Esophagus (tissue), 2 donors: ENCODE measurements around the gene ETFB. TPM values are rescaled to one million over a fixed set of nuclear protein-coding genes. Genes with fewer than 3 reads are reported as not detected.

ENCODE experiments used
- H3K27ac ChIP-seq, 2 donors: one replicate each; pipeline ENCODE4 v1.5.1; 2013; ENCODE audit warnings: low read depth in 2 of 2, mild to moderate bottlenecking in 2 of 2, inconsistent platforms in 1 of 2, low read length in 1 of 2, moderate library complexity in 1 of 2
- H3K27me3 ChIP-seq, 2 donors: one replicate each; pipeline ENCODE4 v1.6.1; 2013; ENCODE audit warnings: low read length in 2 of 2, control low read depth in 1 of 2, mild to moderate bottlenecking in 1 of 2; ENCODE audit not compliant: insufficient read depth in 2 of 2, control insufficient read depth in 1 of 2
- H3K36me3 ChIP-seq, 2 donors: one replicate each; pipeline ENCODE4 v1.6.1; 2013; ENCODE audit warnings: low read length in 1 of 2; ENCODE audit not compliant: control insufficient read depth in 2 of 2, insufficient read depth in 2 of 2
- H3K4me1 ChIP-seq, 2 donors: one replicate each; pipeline ENCODE4 v1.6.1; 2013; ENCODE audit warnings: low read length in 1 of 2; ENCODE audit not compliant: control insufficient read depth in 2 of 2, insufficient read depth in 2 of 2
- H3K4me3 ChIP-seq, 2 donors: one replicate each; pipeline ENCODE4 v1.5.1; 2013; ENCODE audit warnings: low read length in 2 of 2, mild to moderate bottlenecking in 2 of 2, low read depth in 1 of 2, moderate library complexity in 1 of 2
- H3K9me3 ChIP-seq, 2 donors: one replicate each; pipeline ENCODE4 v1.6.1; 2013; ENCODE audit warnings: mild to moderate bottlenecking in 2 of 2, low read depth in 1 of 2, low read length in 1 of 2, moderate library complexity in 1 of 2; ENCODE audit not compliant: control insufficient read depth in 2 of 2, insufficient read depth in 1 of 2
- WGBS, 2 donors: extraction: QIAGEN DNeasy Blood & Tissue Kit; methylation state at CpG; one replicate each; pipeline ENCODE4 v1.1.7; 2013; 5-methylcytosine and 5-hydroxymethylcytosine counted together
- polyA plus RNA-seq, 2 donors: library from polyadenylated mRNA; stranded (reverse); fragments of 200-250 nt; gene quantifications; one replicate each; pipeline ENCODE4 v1.2.3, GENCODE V29; 2013
- donor health status: healthy with polysubstance abuse.
- donor health status: Bipolar disorder and iron deficiency.

Gene ETFB
- polyA plus RNA-seq, 2 donors = 127 to 181 TPM

GRCh38 chr19:51341066-51341465, 25.1 kb downstream of the ETFB start:
- H3K4me3 ChIP-seq = peak overlapping the region; percentile 53 to 55
- peaks cover 0 to 6% of the 10 kb centered on the region in 2 donors for H3K36me3 ChIP-seq
- H3K9me3 ChIP-seq = no peaks in the 10 kb centered on the region
- WGBS, 2 donors = 92% methylated on average over 18 of the region's 18 CpGs
- no peaks in the 10 kb centered on the region for H3K27me3 ChIP-seq
- H3K4me1 ChIP-seq = peaks cover 10 to 13% of the 10 kb centered on the region in 2 donors
- peak overlapping the region; percentile 50 to 88 for H3K27ac ChIP-seq

GRCh38 chr19:51339687-51340656, 26.2 kb downstream of the ETFB start:
- WGBS, 2 donors = 1 to 2% methylated on average over 97 to 107 of the region's 107 CpGs
- H3K4me1 ChIP-seq = peaks cover 10 to 13% of the 10 kb centered on the region in 2 donors
- peak overlapping the region; percentile 71 to 88 for H3K27ac ChIP-seq
- H3K4me3 ChIP-seq = peak overlapping the region; percentile 53 to 64
- peaks cover 0 to 5% of the 10 kb centered on the region in 2 donors for H3K36me3 ChIP-seq
- no peaks in the 10 kb centered on the region for H3K27me3 ChIP-seq
- H3K9me3 ChIP-seq = no peaks in the 10 kb centered on the region

GRCh38 chr19:51339313-51339686, 26.9 kb downstream of the ETFB start:
- H3K4me3 ChIP-seq = peak overlapping the region; percentile 53 to 64
- peaks cover 10 to 13% of the 10 kb centered on the region in 2 donors for H3K4me1 ChIP-seq
- H3K36me3 ChIP-seq = peaks cover 0 to 5% of the 10 kb centered on the region in 2 donors
- H3K9me3 ChIP-seq = no peaks in the 10 kb centered on the region
- WGBS, 2 donors = 1% methylated on average over 10 of the region's 10 CpGs
- peak overlapping the region; percentile 64 to 79 for H3K27ac ChIP-seq
- no peaks in the 10 kb centered on the region for H3K27me3 ChIP-seq

- H3K4me3 ChIP-seq = peak overlapping the region; percentile 53 to 64
- H3K27ac ChIP-seq = peak overlapping the region; percentile 64 to 79
- H3K4me1 ChIP-seq = peaks cover 10 to 13% of the 10 kb centered on the region in 2 donors
- peaks cover 0 to 9% of the 10 kb centered on the region in 2 donors for H3K36me3 ChIP-seq
- 4 to 5% methylated on average over 41 to 43 of the region's 43 CpGs for WGBS, 2 donors
- no peaks in the 10 kb centered on the region for H3K9me3 ChIP-seq
- no peaks in the 10 kb centered on the region for H3K27me3 ChIP-seq
These were observed 27.4 kb downstream of the ETFB start for GRCh38 chr19:51338563-51339312.

- Histone ChIP-seq H3K4me3 (peak overlapping the region in 1 of 2 donors; percentile 53), H3K27ac (no peak overlapping the region), H3K36me3 (peaks cover 0 to 10% of the 10 kb centered on the region in 2 donors), H3K9me3 (no peaks in the 10 kb centered on the region), H3K27me3 (no peaks in the 10 kb centered on the region), H3K4me1 (peaks cover 7 to 13% of the 10 kb centered on the region in 2 donors)
- WGBS, 2 donors = 82 to 85% methylated on average over 17 to 19 of the region's 19 CpGs
These were observed 28.2 kb downstream of the ETFB start for GRCh38 chr19:51337861-51338562.

- H3K36me3 ChIP-seq = peaks cover 0 to 12% of the 10 kb centered on the region in 2 donors
- no peak overlapping the region for H3K27ac ChIP-seq
- H3K4me1 ChIP-seq = peaks cover 7 to 9% of the 10 kb centered on the region in 2 donors
- no peaks in the 10 kb centered on the region for H3K27me3 ChIP-seq
- H3K9me3 ChIP-seq = peaks cover 0 to under 1% of the 10 kb centered on the region in 2 donors
- WGBS, 2 donors = 92% methylated on average over 13 of the region's 13 CpGs
- H3K4me3 ChIP-seq = no peak overlapping the region
These were observed 28.9 kb downstream of the ETFB start for GRCh38 chr19:51337141-51337860.

- 89 to 90% methylated on average over 11 to 13 of the region's 13 CpGs for WGBS, 2 donors
These were observed 32.2 kb downstream of the ETFB start for GRCh38 chr19:51333836-51334460.

GRCh38 chr19:51331716-51332115, 34.5 kb downstream of the ETFB start:
- H3K4me3 ChIP-seq = no peak overlapping the region
- peaks cover 0 to 25% of the 10 kb centered on the region in 2 donors for H3K36me3 ChIP-seq
- no peak overlapping the region for H3K27ac ChIP-seq
- H3K9me3 ChIP-seq = peaks cover 0 to 6% of the 10 kb centered on the region in 2 donors
- H3K4me1 ChIP-seq = peaks cover 0 to 3% of the 10 kb centered on the region in 2 donors
- 85 to 89% methylated on average over 6 of the region's 6 CpGs for whole genome bisulfite sequencing, 2 donors
- H3K27me3 ChIP-seq = peaks cover 0 to 3% of the 10 kb centered on the region in 2 donors

More at GRCh38 chr19:51333836-51334460, 32.2 kb downstream of the ETFB start:
- Histone ChIP-seq H3K27ac (no peak overlapping the region), H3K27me3 (no peaks in the 10 kb centered on the region), H3K36me3 (peaks cover 0 to 30% of the 10 kb centered on the region in 2 donors), H3K9me3 (peaks cover 0 to 6% of the 10 kb centered on the region in 2 donors), H3K4me1 (peaks cover 2 to 3% of the 10 kb centered on the region in 2 donors), H3K4me3 (no peak overlapping the region)
